LoVo (cell line): ENCODE data around the gene MYO3B.

ENCODE experiments used
- DNase-seq: peaks from one replicate; pipeline ENCODE4 v3.0.0-alpha.2; 2016; ENCODE audit warnings: low spot score

Gene MYO3B

GRCh38 chr2:170701011-170701410 lies 523.1 kb downstream of the MYO3B start:
- DNase-seq: no peak

DNA sequence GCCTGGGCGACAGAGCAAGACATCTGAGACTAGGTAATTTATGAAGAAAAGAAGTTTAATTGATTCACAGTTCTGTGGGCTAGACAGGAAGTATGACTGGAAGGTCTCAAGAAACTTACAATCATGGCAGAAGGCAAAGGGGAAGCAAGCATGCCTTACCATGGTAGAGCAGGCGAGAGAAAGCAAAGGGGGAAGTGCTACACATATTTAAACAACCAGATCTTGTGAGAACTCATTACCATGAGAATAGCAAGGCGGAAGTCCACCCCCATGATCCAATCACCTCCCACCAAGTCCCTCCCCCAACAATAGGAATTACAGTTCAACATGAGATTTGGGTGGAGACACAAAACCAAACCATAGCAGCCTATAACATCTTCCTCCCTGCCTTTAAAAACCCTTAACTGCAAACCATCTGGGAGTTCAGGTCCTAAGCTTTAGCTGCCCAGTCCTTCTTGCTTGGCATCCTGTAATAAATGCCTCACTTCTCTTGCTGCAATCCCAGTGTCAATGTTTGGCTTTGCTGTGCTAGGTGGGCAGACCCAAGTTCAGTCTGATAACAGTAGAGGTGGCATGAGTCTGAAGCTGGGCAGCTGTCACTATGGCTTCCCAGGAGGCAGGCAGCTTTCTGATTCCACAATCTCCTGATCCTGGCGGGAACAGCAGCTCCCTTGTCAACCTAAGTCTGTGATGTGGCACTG lies 526.0 kb downstream of the MYO3B start:
- DNase-seq: no peak
